ENCODE measurements around the gene VARS1. TPM values are rescaled to one million over a fixed set of nuclear protein-coding genes. Genes with fewer than 3 reads are reported as not detected.

The VARS1 gene
- total RNA-seq, 1 experiment from 2014 or later = 124 TPM

GRCh38 chr6:31771992-31772358 is 23.6 kb downstream of the VARS1 start:
- ChIA-PET POLR2A (ENCODE audit: unreplicated experiment) (no interaction called here), CTCF (interaction anchor here (0.7 kb wide), 1 partner anchor 54 kb away, joined by 14 read pairs; no protein-coding TSS in a partner anchor)
- no peaks in the 10 kb centered on the region for H3K79me2 ChIP-seq (ENCODE audit: low read depth)
- no peaks in the 10 kb centered on the region for H3K9me2 ChIP-seq (ENCODE audit: insufficient read depth)
- H3K36me3 ChIP-seq (ENCODE audit: low read depth) = no peaks in the 10 kb centered on the region
- H2AFZ ChIP-seq = no peak overlapping the region
- H3K27me3 ChIP-seq (ENCODE audit: insufficient read depth, low read depth) = no peaks in the 10 kb centered on the region
- H3K4me2 ChIP-seq = no peak overlapping the region
- no TSS peak for BruUV-seq (replicated peaks)
- intact Hi-C loops (cut with micrococcal nuclease; ENCODE audit: unreplicated experiment) = loop anchor here (1.0 to 10.0 kb wide), 2 partner anchors 58 to 183 kb away; partner anchors contain the start of genes NELFE and SKIC2
- peaks cover 21% of the 10 kb centered on the region; the same call in 1 of the 2 replicates for H3F3A ChIP-seq (ENCODE audit: insufficient read depth, low read depth)
- peaks cover 26% of the 10 kb centered on the region for H3K4me1 ChIP-seq (replicated peaks; ENCODE audit: insufficient read depth)
- no peak overlapping the region for H3K27ac ChIP-seq
- H3K9me3 ChIP-seq (ENCODE audit: insufficient read depth, low read depth) = no peaks in the 10 kb centered on the region
- H4K20me1 ChIP-seq (ENCODE audit: insufficient read depth) = no peaks in the 10 kb centered on the region
- DNase-seq = no peak
- H3K4me3 ChIP-seq = no peak overlapping the region
- TF ChIP-seq EZH2 (IDR thresholded peaks at IDR 0.05; ENCODE audit: low read depth) = no peak
- no peak for TF ChIP-seq CTCF (conservative IDR thresholded peaks at IDR 0.05)

GRCh38 chr6:31770860-31771259 is 24.7 kb downstream of the VARS1 start:
- H3K4me2 ChIP-seq = no peak overlapping the region
- intact Hi-C loops (cut with micrococcal nuclease; ENCODE audit: unreplicated experiment) = loop anchor here (10.0 kb wide), 1 partner anchor 184 kb away; the partner anchor contains the start of genes NELFE and SKIC2

More at GRCh38 chr6:31770860-31771259, 24.7 kb downstream of the VARS1 start:
- no peak overlapping the region for H3K27ac ChIP-seq
- POLR2A ChIA-PET (ENCODE audit: unreplicated experiment) = interaction anchor here (0.6 to 0.7 kb wide), 2 partner anchors 44 kb away, joined by 4 read pairs; no protein-coding TSS in a partner anchor
- H3K36me3 ChIP-seq (ENCODE audit: low read depth) = no peaks in the 10 kb centered on the region
- CTCF ChIA-PET = interaction anchor here (0.7 to 2.2 kb wide), 5 partner anchors 24 to 127 kb away, joined by 3 to 15 read pairs (median 11); partner anchors contain the start of genes LSM2 and LY6G5C
- no peaks in the 10 kb centered on the region for H3K9me3 ChIP-seq (ENCODE audit: insufficient read depth, low read depth)
- no peaks in the 10 kb centered on the region for H3K27me3 ChIP-seq (ENCODE audit: insufficient read depth, low read depth)
- no peaks in the 10 kb centered on the region for H4K20me1 ChIP-seq (ENCODE audit: insufficient read depth)
- no peaks in the 10 kb centered on the region for H3K9me2 ChIP-seq (ENCODE audit: insufficient read depth)
- peaks cover 13% of the 10 kb centered on the region; the same call in 1 of the 2 replicates for H3F3A ChIP-seq (ENCODE audit: insufficient read depth, low read depth)
- TF ChIP-seq EZH2 (IDR thresholded peaks at IDR 0.05; ENCODE audit: low read depth) = no peak
- TF ChIP-seq CTCF (conservative IDR thresholded peaks at IDR 0.05) = no peak
- peaks cover 15% of the 10 kb centered on the region for H3K4me1 ChIP-seq (replicated peaks; ENCODE audit: insufficient read depth)
- H3K79me2 ChIP-seq (ENCODE audit: low read depth) = no peaks in the 10 kb centered on the region
- BruUV-seq (replicated peaks) = no TSS peak
- H3K4me3 ChIP-seq = no peak overlapping the region
- DNase-seq = no peak
- no peak overlapping the region for H2AFZ ChIP-seq
